Smooth muscle cell (in vitro differentiated cells): ENCODE measurements around the gene TNS3. TPM values are rescaled to one million over a fixed set of nuclear protein-coding genes. Genes with fewer than 3 reads are reported as not detected.

Experiments
- DNase-seq: peaks from one replicate; lab custom pipeline; 2025; ENCODE audit not compliant: unreplicated experiment; lab: John Stamatoyannopoulos, UW
- H2AFZ ChIP-seq: fragments of 200-600 bp; sonication (generic); 2 replicates; pipeline ENCODE4 v1.6.0; 2016; ENCODE audit warnings: antibody characterized with exemption, low read depth, mild to moderate bottlenecking
- H3F3A ChIP-seq: fragments of 200-600 bp; sonication (generic); 2 replicates; pipeline ENCODE4 v1.6.0; 2017; ENCODE audit warnings: antibody characterized with exemption, low read depth
- H3K27ac ChIP-seq: fragments of 200-600 bp; sonication (generic); 2 replicates; pipeline ENCODE4 v1.5.1; 2016; ENCODE audit warnings: low read depth, mild to moderate bottlenecking
- H3K27me3 ChIP-seq: fragments of 200-600 bp; sonication (generic); 2 replicates; pipeline ENCODE4 v1.6.1; 2016; ENCODE audit warnings: low read depth, mild to moderate bottlenecking
- H3K36me3 ChIP-seq: fragments of 200-600 bp; sonication (generic); 2 replicates; pipeline ENCODE4 v1.5.1; 2016; ENCODE audit warnings: low read depth
- H3K4me1 ChIP-seq: fragments of 200-600 bp; sonication (generic); 2 replicates; pipeline ENCODE4 v1.5.1; 2016; ENCODE audit warnings: low read depth
- H3K4me2 ChIP-seq: fragments of 200-600 bp; sonication (generic); 2 replicates; pipeline ENCODE4 v1.6.0; 2016; ENCODE audit warnings: mild to moderate bottlenecking
- H3K4me3 ChIP-seq: fragments of 200-600 bp; sonication (generic); 2 replicates; pipeline ENCODE4 v1.5.1; 2016; ENCODE audit warnings: mild to moderate bottlenecking
- H3K79me2 ChIP-seq: fragments of 200-600 bp; sonication (generic); 2 replicates; pipeline ENCODE4 v1.6.0; 2016; ENCODE audit warnings: low read depth, mild to moderate bottlenecking
- H3K9ac ChIP-seq: fragments of 200-600 bp; sonication (generic); 2 replicates; pipeline ENCODE4 v1.6.0; 2016; ENCODE audit warnings: low read depth
- H3K9me3 ChIP-seq: fragments of 200-600 bp; sonication (generic); replicated peaks from 2 replicates; pipeline ENCODE4 v1.5.1; 2016; ENCODE audit warnings: low read depth
- H4K20me1 ChIP-seq: fragments of 200-600 bp; sonication (generic); 2 replicates; pipeline ENCODE4 v1.6.0; 2016; ENCODE audit warnings: low read depth
- WGBS: methylation state at CpG from one replicate; pipeline ENCODE4 v1.1.7; 2016; ENCODE audit warnings: low lambda C conversion rate; 5-methylcytosine and 5-hydroxymethylcytosine counted together
- polyA plus RNA-seq: library from polyadenylated mRNA; unstranded; fragments of >200 nt; fragmentation: Nextera tagmentation; extraction: Ambion mirVana; gene quantifications from 2 replicates; pipeline ENCODE4 v1.2.1, GENCODE V29; 2016
- total RNA-seq: library from RNA; depleted of rRNA; stranded (reverse); fragments of >200 nt; gene quantifications from 2 replicates; pipeline ENCODE4 v1.2.3, GENCODE V29; 2014
- TF ChIP-seq, protein P1 (sequence below): fragments of 200-600 bp; sonication (generic); IDR thresholded peaks from 2 replicates; pipeline ENCODE4 v1.5.1; 2017; ENCODE audit warnings: borderline replicate concordance, mild to moderate bottlenecking, antibody characterized with exemption; ENCODE audit not compliant: insufficient read depth, poor library complexity, severe bottlenecking

TNS3 gene
- total and polyA plus RNA-seq, 2 experiments from 2014 or later = 32.6 to 50.5 TPM

DNA sequence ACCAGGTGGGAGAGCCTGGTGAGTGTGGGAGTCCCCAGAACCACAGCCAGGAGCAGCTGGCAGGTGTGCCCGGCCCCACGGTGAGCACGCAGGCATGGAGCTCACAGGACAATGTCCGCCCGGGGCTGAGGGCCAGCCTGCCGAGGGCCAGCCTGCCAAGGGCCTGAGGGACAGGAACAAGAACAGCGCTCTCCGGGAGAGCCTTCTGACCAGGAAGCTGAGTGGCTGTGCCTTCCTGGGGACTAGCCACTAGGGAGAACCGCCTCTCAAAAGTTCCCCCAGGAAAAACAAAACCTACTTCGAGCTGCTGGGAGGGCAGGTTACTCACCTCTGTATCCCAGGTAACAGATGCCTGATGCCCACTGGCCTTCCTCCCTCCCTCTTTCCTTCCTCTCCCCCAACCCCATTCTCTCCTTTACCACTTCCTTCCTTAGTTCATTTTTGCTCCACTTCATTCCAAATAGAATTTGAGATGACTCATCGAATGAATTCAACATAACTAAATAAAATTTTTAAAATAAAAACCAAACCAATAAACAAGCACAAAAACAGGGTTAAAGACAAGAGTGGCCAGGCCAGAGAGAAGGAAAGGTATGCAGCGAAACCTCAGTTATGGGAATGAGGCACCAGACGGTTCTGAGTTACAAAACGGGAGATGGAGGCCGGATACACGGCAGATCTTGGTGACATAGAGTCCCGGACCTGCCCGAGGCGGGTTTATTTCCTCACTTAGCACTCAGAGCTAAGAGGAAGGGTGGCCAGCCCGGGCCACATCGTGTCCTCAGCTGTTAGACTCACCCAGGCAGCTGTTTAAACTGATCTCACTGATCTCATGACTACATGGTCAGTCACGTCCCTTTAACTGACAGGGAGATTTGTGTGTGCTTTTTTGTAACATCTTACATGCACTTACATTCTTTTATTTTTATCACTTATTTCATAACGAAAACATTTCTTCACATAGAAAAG lies 128.5 kb downstream of the TNS3 start:
- no peak overlapping the region for H2AFZ ChIP-seq
- no peak for DNase-seq

DNA sequence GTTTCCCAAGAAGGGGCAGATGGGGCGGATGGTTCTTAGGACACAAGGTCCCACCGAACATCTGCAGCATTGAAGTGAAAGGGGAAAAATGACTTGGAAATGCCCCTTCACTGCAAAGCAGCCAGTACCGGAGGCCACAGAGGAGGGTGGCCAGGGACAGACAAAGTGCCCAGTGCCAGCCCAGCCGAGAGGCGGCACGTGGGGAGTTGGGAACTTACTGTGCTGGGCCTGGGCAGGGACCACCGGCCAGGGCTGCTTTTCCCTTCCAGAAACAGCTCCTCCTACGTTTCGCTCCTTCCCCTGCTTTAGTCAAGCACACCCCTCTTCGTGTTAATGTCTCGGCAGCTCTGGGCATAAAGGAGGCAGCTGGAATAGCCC lies 129.2 kb downstream of the TNS3 start:
- Histone ChIP-seq H3K9ac (peak overlapping the region; percentile 65), H4K20me1 (peaks cover 96% of the 10 kb centered on the region), H3K79me2 (peaks cover 39% of the 10 kb centered on the region), H3K4me3 (no peak overlapping the region), H3K27ac (peak overlapping the region; percentile 89), H2AFZ (no peak overlapping the region), H3K9me3 (no peaks in the 10 kb centered on the region), H3F3A (peaks cover 29% of the 10 kb centered on the region), H3K36me3 (no peaks in the 10 kb centered on the region), H3K4me1 (peaks cover 20% of the 10 kb centered on the region), H3K27me3 (no peaks in the 10 kb centered on the region), H3K4me2 (no peak overlapping the region)
- TF ChIP-seq, protein P1, sequence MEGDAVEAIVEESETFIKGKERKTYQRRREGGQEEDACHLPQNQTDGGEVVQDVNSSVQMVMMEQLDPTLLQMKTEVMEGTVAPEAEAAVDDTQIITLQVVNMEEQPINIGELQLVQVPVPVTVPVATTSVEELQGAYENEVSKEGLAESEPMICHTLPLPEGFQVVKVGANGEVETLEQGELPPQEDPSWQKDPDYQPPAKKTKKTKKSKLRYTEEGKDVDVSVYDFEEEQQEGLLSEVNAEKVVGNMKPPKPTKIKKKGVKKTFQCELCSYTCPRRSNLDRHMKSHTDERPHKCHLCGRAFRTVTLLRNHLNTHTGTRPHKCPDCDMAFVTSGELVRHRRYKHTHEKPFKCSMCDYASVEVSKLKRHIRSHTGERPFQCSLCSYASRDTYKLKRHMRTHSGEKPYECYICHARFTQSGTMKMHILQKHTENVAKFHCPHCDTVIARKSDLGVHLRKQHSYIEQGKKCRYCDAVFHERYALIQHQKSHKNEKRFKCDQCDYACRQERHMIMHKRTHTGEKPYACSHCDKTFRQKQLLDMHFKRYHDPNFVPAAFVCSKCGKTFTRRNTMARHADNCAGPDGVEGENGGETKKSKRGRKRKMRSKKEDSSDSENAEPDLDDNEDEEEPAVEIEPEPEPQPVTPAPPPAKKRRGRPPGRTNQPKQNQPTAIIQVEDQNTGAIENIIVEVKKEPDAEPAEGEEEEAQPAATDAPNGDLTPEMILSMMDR = no peak
- no peak for DNase-seq
- 94% methylated on average over 11 of the region's 11 CpGs for WGBS

More for the DNA sequence above, 128.5 kb downstream of the TNS3 start:
- H3K9me3 ChIP-seq = no peaks in the 10 kb centered on the region
- no peak overlapping the region for H3K4me3 ChIP-seq
- peak overlapping the region; percentile 89 for H3K27ac ChIP-seq
- H3K9ac ChIP-seq = peak overlapping the region; percentile 65
- H3K27me3 ChIP-seq = no peaks in the 10 kb centered on the region
- peaks cover 96% of the 10 kb centered on the region for H4K20me1 ChIP-seq
- WGBS = 51% methylated on average over 22 of the region's 23 CpGs
- H3F3A ChIP-seq = peaks cover 29% of the 10 kb centered on the region
- TF ChIP-seq, protein P1 = no peak
- H3K79me2 ChIP-seq = peaks cover 41% of the 10 kb centered on the region
- no peaks in the 10 kb centered on the region for H3K36me3 ChIP-seq
- peaks cover 20% of the 10 kb centered on the region for H3K4me1 ChIP-seq
- H3K4me2 ChIP-seq = peak overlapping the region; percentile 67

DNA sequence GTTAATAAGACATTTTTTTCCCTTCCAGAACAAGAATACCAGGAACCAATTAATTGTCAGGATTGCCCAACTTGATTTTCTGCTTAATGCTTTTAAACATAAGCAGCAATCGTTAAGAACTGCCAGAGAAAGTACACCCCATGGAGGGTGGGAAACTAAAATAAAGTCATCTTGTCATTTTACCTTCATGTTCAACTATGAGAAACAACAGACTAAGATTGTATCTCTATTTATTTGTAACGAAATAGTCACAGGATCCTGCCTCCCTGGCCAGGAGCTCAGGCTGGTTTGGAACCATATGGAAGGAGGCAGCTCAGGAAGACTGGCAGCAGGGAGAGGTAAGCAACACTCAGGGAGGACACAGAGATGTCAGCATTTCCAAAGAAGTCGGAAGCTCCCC lies 129.6 kb downstream of the TNS3 start:
- Histone ChIP-seq H3K36me3 (no peaks in the 10 kb centered on the region), H3K27ac (peak overlapping the region; percentile 89), H3K4me2 (peak overlapping the region; percentile 41), H3K9me3 (no peaks in the 10 kb centered on the region), H3F3A (peaks cover 29% of the 10 kb centered on the region), H2AFZ (no peak overlapping the region), H3K4me3 (no peak overlapping the region), H4K20me1 (peaks cover 96% of the 10 kb centered on the region), H3K79me2 (peaks cover 35% of the 10 kb centered on the region), H3K9ac (no peak overlapping the region), H3K27me3 (no peaks in the 10 kb centered on the region), H3K4me1 (peaks cover 20% of the 10 kb centered on the region)
- TF ChIP-seq, protein P1 = no peak
- no peak for DNase-seq
- 75% methylated on average over 3 of the region's 3 CpGs for whole genome bisulfite sequencing
